ENCODE measurements around the gene SLC4A9.

DNA sequence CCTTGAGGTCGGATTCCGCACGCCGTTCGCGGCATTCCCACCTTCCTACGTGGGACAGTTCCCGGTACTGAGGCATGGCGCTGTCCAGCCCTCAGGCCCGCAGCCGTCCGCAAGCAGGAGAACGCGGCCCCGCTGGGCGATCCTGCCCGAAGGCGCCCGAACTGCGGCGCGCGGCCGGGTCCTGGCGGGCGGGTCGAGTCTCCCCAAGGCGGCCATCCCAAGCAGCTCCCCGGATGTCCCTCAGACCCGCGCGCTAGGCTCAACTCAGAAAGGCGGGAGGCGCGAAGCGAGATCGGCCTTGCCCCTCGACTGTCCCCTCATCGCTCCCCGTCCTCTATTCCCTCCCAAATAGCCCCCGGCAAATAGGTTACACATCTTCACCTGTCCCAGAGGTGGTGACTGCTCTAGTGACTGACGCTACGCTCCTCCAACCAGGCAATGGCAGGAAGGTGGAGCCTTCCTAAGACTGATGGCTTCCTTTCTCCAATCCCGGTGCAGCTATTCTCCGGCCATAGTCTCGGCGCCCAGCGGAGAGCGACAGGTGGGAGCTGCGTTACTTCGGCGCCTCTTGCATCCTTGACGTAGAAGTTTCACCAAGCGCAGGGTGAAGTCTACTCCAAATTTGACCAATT is 40.9 kb downstream of the SLC4A9 start:
- TF ChIP-seq EP300 (IDR thresholded peaks at IDR 0.05): peak; percentile 55
- TF ChIP-seq, protein P1, sequence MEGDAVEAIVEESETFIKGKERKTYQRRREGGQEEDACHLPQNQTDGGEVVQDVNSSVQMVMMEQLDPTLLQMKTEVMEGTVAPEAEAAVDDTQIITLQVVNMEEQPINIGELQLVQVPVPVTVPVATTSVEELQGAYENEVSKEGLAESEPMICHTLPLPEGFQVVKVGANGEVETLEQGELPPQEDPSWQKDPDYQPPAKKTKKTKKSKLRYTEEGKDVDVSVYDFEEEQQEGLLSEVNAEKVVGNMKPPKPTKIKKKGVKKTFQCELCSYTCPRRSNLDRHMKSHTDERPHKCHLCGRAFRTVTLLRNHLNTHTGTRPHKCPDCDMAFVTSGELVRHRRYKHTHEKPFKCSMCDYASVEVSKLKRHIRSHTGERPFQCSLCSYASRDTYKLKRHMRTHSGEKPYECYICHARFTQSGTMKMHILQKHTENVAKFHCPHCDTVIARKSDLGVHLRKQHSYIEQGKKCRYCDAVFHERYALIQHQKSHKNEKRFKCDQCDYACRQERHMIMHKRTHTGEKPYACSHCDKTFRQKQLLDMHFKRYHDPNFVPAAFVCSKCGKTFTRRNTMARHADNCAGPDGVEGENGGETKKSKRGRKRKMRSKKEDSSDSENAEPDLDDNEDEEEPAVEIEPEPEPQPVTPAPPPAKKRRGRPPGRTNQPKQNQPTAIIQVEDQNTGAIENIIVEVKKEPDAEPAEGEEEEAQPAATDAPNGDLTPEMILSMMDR (IDR thresholded peaks at IDR 0.05): no peak
